ENCODE data around the gene METTL13. TPM values are rescaled to one million over a fixed set of nuclear protein-coding genes. Genes with fewer than 3 reads are reported as not detected.

The METTL13 gene, protein sequence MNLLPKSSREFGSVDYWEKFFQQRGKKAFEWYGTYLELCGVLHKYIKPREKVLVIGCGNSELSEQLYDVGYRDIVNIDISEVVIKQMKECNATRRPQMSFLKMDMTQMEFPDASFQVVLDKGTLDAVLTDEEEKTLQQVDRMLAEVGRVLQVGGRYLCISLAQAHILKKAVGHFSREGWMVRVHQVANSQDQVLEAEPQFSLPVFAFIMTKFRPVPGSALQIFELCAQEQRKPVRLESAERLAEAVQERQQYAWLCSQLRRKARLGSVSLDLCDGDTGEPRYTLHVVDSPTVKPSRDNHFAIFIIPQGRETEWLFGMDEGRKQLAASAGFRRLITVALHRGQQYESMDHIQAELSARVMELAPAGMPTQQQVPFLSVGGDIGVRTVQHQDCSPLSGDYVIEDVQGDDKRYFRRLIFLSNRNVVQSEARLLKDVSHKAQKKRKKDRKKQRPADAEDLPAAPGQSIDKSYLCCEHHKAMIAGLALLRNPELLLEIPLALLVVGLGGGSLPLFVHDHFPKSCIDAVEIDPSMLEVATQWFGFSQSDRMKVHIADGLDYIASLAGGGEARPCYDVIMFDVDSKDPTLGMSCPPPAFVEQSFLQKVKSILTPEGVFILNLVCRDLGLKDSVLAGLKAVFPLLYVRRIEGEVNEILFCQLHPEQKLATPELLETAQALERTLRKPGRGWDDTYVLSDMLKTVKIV
- total RNA-seq (100 to 1,000 TPM in 1 of 5 donors, 10 to 100 TPM in 2, 1 to 10 TPM in 2; 1.8 to 101 (median 15.8) TPM), polyA plus RNA-seq (10 to 100 TPM; 11.1 to 15.8 (median 13.0) TPM)
- long read RNA-seq, donor 1, partial matches to known transcripts, result 0 of 1 reads
- long read RNA-seq, donor 1, other reads (novel, unspliced or antisense), result 0 of 1 reads
- long read RNA-seq, donor 2, partial matches to known transcripts, result 0 of 4 reads
- long read RNA-seq, donor 2, other reads (novel, unspliced or antisense), result 0 of 4 reads
- long read RNA-seq, donor 3, result 0 reads
- long read RNA-seq, donor 4, result 0 reads
- long read RNA-seq, donor 5, partial matches to known transcripts, result 0 of 1 reads
- long read RNA-seq, donor 5, other reads (novel, unspliced or antisense), result 0 of 1 reads
- long read RNA-seq, donor 6, result 0 reads
- long read RNA-seq, donor 7, partial matches to known transcripts, result 5 of 7 reads
- long read RNA-seq, donor 7, other reads (novel, unspliced or antisense), result 0 of 7 reads
- long read RNA-seq, donor 8, transcript METTL13-201 (8 exons, 3,327 nt), result major isoform, 6 of 6 reads
- long read RNA-seq, donor 8, partial matches to known transcripts, result 0 of 6 reads
- long read RNA-seq, donor 8, other reads (novel, unspliced or antisense), result 0 of 6 reads
- long read RNA-seq, donor 9, result 0 reads
- long read RNA-seq, donor 10, partial matches to known transcripts, result 0 of 3 reads
- long read RNA-seq, donor 10, other reads (novel, unspliced or antisense), result 0 of 3 reads

DNA sequence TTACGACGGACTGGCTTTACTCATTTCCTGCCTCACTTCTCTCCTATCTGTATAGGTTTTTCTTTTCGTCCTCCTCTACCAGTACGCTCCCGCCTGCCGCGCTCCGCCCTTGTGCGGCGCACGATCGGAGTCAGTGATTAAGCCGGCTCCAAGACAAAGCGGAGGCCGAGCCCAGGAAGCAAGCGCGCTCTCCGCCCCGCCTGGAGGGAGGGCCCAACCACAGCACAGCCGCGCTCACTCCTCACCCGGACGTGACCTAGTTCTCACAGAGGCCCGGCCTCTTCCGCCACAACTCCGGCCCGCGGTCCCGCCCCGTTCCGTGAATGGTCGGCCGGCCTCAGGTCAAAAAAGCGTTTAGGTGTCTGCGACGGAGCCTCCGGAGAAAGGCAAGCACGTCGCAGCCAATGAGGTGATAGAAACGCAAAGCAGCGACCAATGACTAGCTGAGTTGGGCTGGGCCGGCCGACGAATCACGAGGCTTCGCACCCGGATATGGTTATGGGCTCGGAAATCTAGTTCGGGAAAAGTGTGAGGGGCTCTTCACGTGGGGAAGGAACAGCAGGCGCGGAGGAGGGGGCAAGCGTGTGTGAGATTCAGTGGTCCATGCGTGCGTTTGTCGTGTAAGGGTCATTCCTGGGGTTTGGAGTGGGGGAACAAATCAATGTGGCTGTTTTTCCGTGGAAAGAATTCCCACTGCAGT lies at the start of gene METTL13:
Gene METTL13, plus strand, starts transcription at position 485 of the 700 bp plus-strand sequence. CDS start 308 bp downstream, outside the sequence.
- intact Hi-C loops (cut with DNase I; ENCODE audit: low total_unique reads), result no loop called here
- H3K9me3 ChIP-seq, result no peaks in the 10 kb centered on the region
- 0 to 1% (median 0%) methylated on average over 42 to 57 of the region's 57 CpGs for WGBS, 5 donors

DNA sequence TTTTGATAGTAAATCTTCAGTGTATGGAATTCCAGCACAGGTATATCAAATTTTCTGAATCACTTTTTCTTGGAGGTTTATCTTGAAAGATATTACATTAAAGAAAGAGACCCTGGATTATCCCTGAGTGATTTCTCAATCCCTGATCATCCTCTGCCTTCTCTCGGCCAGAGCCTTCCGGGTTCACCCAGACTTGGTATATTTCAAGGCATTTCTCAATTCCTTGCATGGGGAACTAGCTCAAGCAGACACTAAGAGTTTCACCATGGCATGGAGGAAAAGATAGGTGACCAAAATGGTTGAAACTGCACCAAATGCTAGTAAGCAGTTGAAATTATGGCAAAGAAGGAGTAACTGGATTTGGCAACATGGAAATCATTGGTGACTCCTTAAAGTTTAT lies 45.3 kb upstream of the METTL13 start:
- 85 to 98% (median 96%) methylated on average over 2 of the region's 2 CpGs for WGBS, 5 donors
- Histone ChIP-seq H3K27ac (no peak overlapping the region), H3K4me3 (no peak overlapping the region), H3K27me3 (no peaks in the 10 kb centered on the region), H3K4me1 (peaks cover 10 to 24% (median 17%) of the 10 kb centered on the region in 4 donors), H3K9me3 (no peaks in the 10 kb centered on the region), H3K36me3 (peaks cover 0 to 43% (median 34%) of the 10 kb centered on the region in 4 donors)
- TF ChIP-seq EP300 (IDR thresholded peaks at IDR 0.05) (no peak), POLR2A (IDR thresholded peaks at IDR 0.05) (no peak), POLR2AphosphoS5 (IDR thresholded peaks at IDR 0.05) (no peak)
- TF ChIP-seq, protein P1, sequence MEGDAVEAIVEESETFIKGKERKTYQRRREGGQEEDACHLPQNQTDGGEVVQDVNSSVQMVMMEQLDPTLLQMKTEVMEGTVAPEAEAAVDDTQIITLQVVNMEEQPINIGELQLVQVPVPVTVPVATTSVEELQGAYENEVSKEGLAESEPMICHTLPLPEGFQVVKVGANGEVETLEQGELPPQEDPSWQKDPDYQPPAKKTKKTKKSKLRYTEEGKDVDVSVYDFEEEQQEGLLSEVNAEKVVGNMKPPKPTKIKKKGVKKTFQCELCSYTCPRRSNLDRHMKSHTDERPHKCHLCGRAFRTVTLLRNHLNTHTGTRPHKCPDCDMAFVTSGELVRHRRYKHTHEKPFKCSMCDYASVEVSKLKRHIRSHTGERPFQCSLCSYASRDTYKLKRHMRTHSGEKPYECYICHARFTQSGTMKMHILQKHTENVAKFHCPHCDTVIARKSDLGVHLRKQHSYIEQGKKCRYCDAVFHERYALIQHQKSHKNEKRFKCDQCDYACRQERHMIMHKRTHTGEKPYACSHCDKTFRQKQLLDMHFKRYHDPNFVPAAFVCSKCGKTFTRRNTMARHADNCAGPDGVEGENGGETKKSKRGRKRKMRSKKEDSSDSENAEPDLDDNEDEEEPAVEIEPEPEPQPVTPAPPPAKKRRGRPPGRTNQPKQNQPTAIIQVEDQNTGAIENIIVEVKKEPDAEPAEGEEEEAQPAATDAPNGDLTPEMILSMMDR (IDR thresholded peaks at IDR 0.05), result no peak
- intact Hi-C loops (cut with DNase I; ENCODE audit: low total_unique reads), result no loop called here
- no peak for DNase-seq

More for the DNA sequence above, at the start of gene METTL13:
- Histone ChIP-seq H3K27me3 (no peaks in the 10 kb centered on the region), H3K4me1 (peaks cover 18 to 50% (median 44%) of the 10 kb centered on the region in 4 donors), H3K4me3 (peak within 1 kb of the TSS; percentile 57 to 81 (median 73)), H3K27ac (peak within 1 kb of the TSS; percentile 78 to 94 (median 88)), H3K36me3 (peaks cover 14 to 30% (median 26%) of the 10 kb centered on the region in 4 donors)
- peak; percentile 99 to 100 for DNase-seq
- TF ChIP-seq POLR2A (IDR thresholded peaks at IDR 0.05), result peak in 2 of 4 donors; percentile 89 to 94
- TF ChIP-seq, protein P1 (IDR thresholded peaks at IDR 0.05), result no peak
- TF ChIP-seq EP300 (IDR thresholded peaks at IDR 0.05), result no peak
- TF ChIP-seq POLR2AphosphoS5 (IDR thresholded peaks at IDR 0.05), result peak; percentile 98 to 99 (median 99)

DNA sequence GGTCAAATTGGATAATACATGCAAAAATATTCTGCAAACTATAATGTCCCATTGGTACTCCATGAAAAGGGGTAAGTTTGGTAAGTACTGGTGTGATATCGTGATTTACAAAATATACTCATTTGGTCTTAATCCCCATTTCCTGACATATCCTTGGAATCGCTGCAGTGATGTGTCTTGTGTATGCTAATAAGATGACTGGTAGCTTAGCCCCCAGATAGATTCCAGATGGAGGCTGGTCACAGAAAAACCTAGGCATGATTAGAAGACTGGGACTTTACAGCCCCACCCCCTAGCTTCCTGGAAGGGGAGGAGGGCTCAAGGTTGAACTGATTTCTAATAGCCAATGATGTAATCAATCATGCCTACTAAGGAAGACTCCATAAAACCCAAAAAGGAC lies 42.5 kb upstream of the METTL13 start:
- intact Hi-C loops (cut with DNase I; ENCODE audit: low total_unique reads), result no loop called here
- DNase-seq, result no peak
- no peaks in the 10 kb centered on the region for H3K9me3 ChIP-seq
- H3K27ac ChIP-seq, result no peak overlapping the region
- no peak for TF ChIP-seq EP300 (IDR thresholded peaks at IDR 0.05)
- no peak for TF ChIP-seq POLR2AphosphoS5 (IDR thresholded peaks at IDR 0.05)
- no peak for TF ChIP-seq POLR2A (IDR thresholded peaks at IDR 0.05)
- TF ChIP-seq, protein P1 (IDR thresholded peaks at IDR 0.05), result no peak
- H3K4me3 ChIP-seq, result no peak overlapping the region
- H3K27me3 ChIP-seq, result no peaks in the 10 kb centered on the region
- peaks cover 0 to 34% (median 30%) of the 10 kb centered on the region in 4 donors for H3K36me3 ChIP-seq
- H3K4me1 ChIP-seq, result peaks cover 10 to 35% (median 25%) of the 10 kb centered on the region in 4 donors
- 61 to 89% (median 82%) methylated on average over 2 of the region's 2 CpGs for WGBS, 5 donors

Measured in stomach (tissue), 19 donors.